Right ventricle myocardium superior (tissue), 1 donor: ENCODE results near the gene RAC2. TPM values are rescaled to one million over a fixed set of nuclear protein-coding genes. Genes with fewer than 3 reads are reported as not detected.

ENCODE experiments used
- total RNA-seq: library from RNA; stranded (reverse); fragmentation: NEBNext Ultra II Directional; extraction: Animal tissue kit (Norgen Biotek cat#: 25700); gene quantifications from one replicate; pipeline ENCODE4 v1.2.1, GENCODE V29; 2021
- donor health status: DM: no; HTN: yes; CAD: no; lungs with severe emphysema.

The RAC2 gene
- total RNA-seq, 1 donor from 2014 or later = 4.1 TPM

Other genes starting within 250 kb of the RAC2 start
- gene TST, start 224.8 kb downstream of the RAC2 start, total RNA-seq = 63.5 TPM
- gene MPST, start 224.5 kb downstream of the RAC2 start, total RNA-seq = 60.3 TPM
- gene KCTD17, start 192.5 kb downstream of the RAC2 start, total RNA-seq = 8.9 TPM
- not detected for gene TMPRSS6, start 134.6 kb downstream of the RAC2 start, total RNA-seq
- 0.75 TPM for gene IL2RB, start 94.4 kb downstream of the RAC2 start, total RNA-seq
- 1.5 TPM for gene C1QTNF6, start 56.0 kb downstream of the RAC2 start, total RNA-seq
- not detected for gene SSTR3, start 31.8 kb downstream of the RAC2 start, total RNA-seq
- gene CYTH4, start 38.2 kb upstream of the RAC2 start, total RNA-seq = 7.0 TPM
- gene ELFN2, start 183.2 kb upstream of the RAC2 start, total RNA-seq = 0.19 TPM
- 12.7 TPM for gene MFNG, start 242.1 kb upstream of the RAC2 start, total RNA-seq